ENCODE measurements around the gene ZNF366.

The ZNF366 gene

GRCh38 chr5:72487177-72487576 is 20.0 kb downstream of the ZNF366 start:
- FAIRE-seq = no peak

GRCh38 chr5:72486371-72486770 is 20.8 kb downstream of the ZNF366 start:
- no peak for FAIRE-seq

DNA sequence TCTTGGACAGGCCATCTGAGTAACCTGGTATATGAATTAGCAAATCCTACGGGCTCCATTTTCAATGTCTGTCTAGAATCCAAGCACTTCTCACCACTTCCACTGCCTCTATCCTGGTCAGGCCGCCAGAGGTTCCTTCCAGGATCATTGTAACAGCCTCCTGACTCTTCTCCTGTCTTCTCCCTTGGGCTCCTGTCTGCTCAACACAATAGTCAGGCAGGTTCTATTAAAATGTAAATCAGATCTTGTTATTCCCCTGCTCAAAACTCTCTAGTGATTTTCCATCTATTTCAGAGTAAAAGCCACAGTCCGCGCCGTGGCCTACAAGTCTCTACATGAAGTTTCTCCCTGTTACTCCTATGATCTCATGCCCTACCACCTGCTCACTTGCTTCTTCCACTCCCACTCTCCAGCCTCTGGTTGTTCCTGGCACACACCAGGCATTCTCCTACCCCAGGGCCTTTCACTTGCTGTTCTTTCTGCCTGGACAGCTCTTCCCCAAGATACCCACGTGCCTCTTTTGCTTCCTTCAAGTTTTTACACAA is 21.7 kb downstream of the ZNF366 start:
- FAIRE-seq = no peak

DNA sequence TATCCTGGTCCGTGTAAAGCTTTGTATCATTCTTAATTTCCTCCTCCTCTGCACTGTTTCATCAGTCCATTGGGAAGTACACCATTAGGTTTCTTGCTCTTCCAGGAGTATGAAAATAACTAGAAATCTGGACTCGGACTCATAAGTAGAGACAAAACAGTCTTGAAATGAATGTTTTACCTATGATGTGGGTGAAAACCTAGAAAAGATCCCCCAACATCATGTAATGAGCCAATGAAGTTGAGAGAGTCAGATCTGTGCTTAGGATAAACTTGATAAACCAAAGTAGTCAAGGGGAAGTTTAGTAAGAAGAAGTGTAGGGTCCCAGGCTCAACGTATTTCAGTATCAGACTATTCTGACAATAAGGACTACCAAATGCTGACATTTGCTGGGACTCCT is 25.2 kb downstream of the ZNF366 start:
- no peak for FAIRE-seq

GRCh38 chr5:72480841-72481240 is 26.4 kb downstream of the ZNF366 start:
- no peak for FAIRE-seq

GRCh38 chr5:72479921-72480320 is 27.3 kb downstream of the ZNF366 start:
- no peak for FAIRE-seq

- FAIRE-seq = no peak
Measured at GRCh38 chr5:72478684-72479083, 28.5 kb downstream of the ZNF366 start.

- FAIRE-seq = no peak
Measured at GRCh38 chr5:72478276-72478675, 28.9 kb downstream of the ZNF366 start.

- FAIRE-seq = no peak
Measured at GRCh38 chr5:72477644-72478043, 29.6 kb downstream of the ZNF366 start.

DNA sequence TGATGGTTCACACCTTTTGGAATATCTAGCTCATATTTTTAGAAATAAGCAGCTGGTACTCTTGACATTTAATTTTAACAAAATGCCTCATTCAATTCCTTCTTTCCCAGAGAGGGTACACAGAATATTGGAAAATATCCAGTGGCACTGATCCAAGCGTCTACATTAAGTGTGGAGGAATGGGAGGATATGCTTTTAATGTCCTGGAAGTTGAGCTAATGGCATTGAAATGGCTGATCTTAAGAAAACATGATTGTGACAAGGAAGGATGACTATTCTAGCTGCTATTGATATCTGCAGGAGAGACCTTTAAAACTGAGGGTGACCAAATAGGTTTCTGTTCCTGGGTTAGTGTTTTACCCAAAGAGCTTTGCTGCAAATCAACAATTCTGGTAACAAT is 30.0 kb downstream of the ZNF366 start:
- FAIRE-seq = no peak

GRCh38 chr5:72476721-72477120 is 30.5 kb downstream of the ZNF366 start:
- FAIRE-seq = no peak

DNA sequence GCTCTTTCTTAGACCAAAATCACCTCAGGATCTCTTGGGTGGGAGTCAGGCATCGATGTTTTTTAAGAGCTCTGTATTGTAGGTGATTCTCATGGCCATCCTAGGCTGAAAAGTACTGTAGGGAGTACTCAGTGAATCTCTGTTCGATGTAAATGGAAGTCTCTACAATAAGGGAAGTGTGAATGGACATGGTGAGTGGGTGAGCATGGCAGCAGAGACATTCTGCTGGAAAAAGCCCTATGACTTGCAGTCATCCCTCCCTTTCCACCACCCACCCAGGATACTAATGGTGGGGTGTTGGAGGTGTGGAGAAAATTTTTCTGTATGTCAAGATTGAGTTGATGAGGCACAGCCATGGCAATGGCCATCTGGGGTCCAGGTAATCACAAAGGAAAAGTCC is 30.9 kb downstream of the ZNF366 start:
- no peak for FAIRE-seq

DNA sequence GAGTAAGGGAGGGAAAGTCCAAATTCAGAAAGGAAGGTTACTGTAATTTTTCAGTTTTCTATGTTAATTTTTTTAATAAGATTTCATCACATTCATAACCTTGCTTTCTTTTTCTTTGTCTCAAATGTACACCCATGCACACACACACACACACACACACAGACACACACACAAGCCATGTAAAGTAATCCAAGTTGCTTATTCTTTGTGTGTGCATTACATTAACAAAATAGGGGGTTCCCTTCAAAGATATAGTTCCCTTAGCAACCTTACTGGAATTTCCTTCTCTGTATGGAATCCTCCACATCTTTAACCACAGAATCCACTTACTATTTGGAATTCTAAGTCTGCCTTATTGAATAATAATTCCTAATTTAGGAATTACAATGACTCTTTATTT is 32.7 kb downstream of the ZNF366 start:
- no peak for FAIRE-seq

DNA sequence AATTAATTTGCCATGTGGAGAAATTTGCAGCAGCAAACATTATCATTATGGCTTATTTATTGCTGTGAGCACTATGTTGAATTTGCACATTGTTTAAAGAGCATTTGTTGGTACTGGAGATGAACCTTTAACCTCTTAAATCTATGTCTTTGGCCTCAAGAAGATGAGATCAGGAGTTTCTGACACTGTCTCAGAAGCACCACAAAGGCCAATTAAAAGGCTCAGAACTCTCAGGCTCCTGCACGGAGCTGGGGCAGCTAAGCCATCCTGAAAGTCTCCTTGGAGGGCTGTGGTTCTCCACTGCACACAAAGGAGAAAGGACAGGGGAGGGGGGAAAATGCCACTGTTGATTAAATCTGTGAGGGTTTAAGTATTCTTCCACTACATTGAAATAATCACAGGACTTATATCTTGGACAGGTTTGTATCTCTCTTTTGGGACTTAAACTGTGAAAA is 33.1 kb downstream of the ZNF366 start:
- no peak for FAIRE-seq

DNA sequence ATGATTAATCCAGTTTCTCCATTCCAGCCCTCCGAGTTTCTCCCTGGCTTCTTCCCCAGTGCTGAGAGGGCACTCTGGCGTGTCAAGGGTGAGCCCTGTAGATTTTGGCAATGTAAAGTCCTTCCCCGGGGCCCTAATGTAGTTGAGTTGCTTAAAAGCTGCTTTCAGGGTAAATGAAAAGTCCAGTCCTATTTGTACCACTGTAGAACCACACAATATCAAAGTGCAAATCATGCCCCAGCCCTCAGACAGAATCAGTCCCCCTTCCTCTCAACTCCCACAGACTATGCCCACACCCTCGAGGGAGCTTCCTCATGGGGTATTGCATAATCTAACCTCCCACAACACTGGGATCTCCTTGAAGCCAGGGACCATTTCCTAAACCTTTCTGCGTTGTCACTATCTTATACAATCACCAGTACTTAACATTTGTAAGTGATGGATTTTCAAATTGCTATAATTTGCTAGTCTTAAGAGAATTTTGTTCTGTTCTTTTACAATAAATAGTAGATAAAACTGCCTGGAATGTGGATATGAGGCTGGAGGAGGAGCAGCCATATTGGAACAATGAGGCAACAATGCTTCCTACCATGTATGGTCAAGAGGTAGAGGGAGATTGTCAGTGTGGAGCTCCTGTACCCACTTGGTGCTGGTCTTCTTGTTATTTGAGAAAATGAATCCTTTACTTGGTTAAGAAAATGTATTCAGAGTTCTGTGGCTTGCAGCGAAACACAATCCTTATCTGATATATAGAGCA is 34.4 kb downstream of the ZNF366 start:
- FAIRE-seq = no peak

GRCh38 chr5:72472031-72472430 is 35.2 kb downstream of the ZNF366 start:
- no peak for FAIRE-seq

DNA sequence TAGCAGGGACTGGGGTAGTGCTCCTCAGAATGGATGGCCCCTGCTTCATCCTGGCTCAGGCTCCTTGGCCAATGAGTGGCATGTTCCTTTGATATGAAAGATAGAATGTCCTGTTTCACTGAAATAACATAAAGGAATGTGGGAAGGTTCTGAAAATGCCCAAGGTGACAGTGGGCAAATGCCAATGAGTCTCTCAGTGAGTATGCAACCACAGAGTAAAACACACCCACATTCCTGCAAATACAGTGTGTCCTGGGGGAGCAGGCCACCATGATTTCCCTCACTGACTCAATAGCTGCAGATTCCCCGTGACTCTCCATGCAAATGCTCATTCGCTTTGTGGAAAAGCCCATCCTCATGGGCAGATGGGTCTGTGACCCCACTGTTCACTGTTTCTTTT is 36.4 kb downstream of the ZNF366 start:
- no peak for FAIRE-seq

GRCh38 chr5:72468606-72469005 is 38.6 kb downstream of the ZNF366 start:
- no peak for FAIRE-seq

- FAIRE-seq = no peak
Measured at GRCh38 chr5:72468024-72468423, 39.2 kb downstream of the ZNF366 start.

GRCh38 chr5:72467461-72467860 is 39.7 kb downstream of the ZNF366 start:
- FAIRE-seq = no peak

DNA sequence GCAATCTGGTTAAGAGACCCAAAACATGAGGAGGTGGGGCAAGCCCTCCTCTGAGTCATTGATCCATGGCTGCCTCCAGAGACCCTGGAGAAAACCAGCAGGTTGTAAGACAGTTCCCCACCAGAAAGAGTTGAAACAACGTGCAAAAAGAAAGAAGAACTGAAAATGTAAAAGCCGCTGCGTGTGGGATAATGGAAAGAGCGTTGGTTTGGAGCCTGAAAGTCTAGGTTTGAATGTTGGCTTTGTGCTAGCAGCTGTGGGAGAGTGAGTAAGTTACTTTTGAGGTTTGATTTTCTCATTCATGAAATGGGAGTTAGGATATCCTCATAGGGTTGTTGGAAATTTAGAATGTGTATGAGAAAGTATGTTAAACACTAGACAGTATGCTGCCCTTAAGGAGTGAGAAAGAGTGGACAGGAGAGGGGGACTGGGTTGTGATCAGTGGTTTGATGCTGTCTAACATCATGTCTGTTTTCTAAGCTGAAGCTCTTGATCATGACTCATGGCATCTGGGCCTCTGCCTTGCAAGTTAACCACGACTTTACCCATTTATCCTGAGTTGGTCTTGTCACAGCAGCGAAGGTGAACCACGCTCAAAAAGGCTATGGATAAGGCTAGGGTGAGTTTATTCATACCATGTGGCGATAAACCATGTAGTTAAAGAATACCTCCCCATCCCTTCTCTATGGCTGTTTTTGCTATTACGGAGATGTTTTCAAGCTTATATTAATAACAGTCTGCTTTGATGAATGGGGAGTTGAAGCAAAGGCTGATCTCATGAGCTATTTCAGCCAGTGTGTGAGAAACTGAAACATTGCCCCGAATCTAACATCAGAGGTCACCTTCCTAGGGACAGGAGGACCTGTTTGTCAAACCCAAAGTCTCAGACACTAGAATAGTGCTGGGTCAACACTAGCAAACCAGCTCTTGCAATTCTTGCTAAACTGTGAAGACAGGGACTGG is 41.3 kb downstream of the ZNF366 start:
- no peak for FAIRE-seq

DNA sequence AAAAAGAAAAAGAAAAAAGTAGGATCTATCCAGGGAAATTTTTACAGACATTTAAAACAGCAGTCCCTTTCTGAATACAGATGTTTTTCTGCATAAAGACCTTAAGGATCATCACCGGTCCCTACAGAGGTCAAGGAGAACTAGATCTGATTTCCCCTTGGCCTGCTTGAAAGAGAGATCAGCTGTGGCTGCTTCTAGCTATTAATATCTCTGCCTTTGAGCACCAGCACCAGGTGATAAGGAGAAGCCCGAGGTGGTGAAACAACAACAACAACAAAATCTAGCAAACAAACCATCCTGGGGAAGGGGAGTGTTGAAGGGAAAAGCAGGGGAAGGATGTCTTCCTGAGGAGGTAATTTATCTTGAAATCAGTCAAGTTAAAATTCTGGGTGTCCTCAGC is 42.1 kb downstream of the ZNF366 start:
- no peak for FAIRE-seq

GRCh38 chr5:72464071-72464470 is 43.1 kb downstream of the ZNF366 start:
- no peak for FAIRE-seq

All from TTC549 (cell line).